A673 (cell line): ENCODE measurements around the gene ASB15. TPM values are rescaled to one million over a fixed set of nuclear protein-coding genes. Genes with fewer than 3 reads are reported as not detected.

Source experiments
- BruUV-seq: library from RNA; stranded (reverse); fragments of 400-500 nt; replicated peaks from 2 replicates; lab custom pipeline; 2021; lab: Mats Ljungman, UMichigan
- CTCF ChIA-PET: fragments of 300-600 bp; sonication (Branson Sonifier 250); formaldehyde crosslinking; loops from one replicate; lab custom pipeline; 2022; ENCODE audit warnings: antibody characterized with exemption; lab: Charles Lee
- POLR2A ChIA-PET: fragments of 300-600 bp; sonication (Branson Sonifier 250); formaldehyde crosslinking; loops from one replicate; lab custom pipeline; 2022; ENCODE audit warnings: antibody characterized with exemption; ENCODE audit not compliant: low non-redundant PET; lab: Charles Lee
- DNase-seq: peaks from one replicate; pipeline ENCODE4 v3.0.0-alpha.2; 2015; ENCODE audit warnings: low spot score
- H3K27ac ChIP-seq: fragments of 200-600 bp; sonication (generic); 2 replicates; pipeline ENCODE4 v1.5.1; 2016; ENCODE audit warnings: mixed run types, low read depth, mild to moderate bottlenecking, mixed read lengths, antibody characterized with exemption, low read length; ENCODE audit not compliant: poor library complexity, severe bottlenecking
- H3K27me3 ChIP-seq: fragments of 200-600 bp; sonication (generic); replicated peaks from 2 replicates; pipeline ENCODE4 v1.6.1; 2017; ENCODE audit warnings: mixed run types, low read depth, mild to moderate bottlenecking, mixed read lengths, antibody characterized with exemption, low read length; ENCODE audit not compliant: insufficient read depth, poor library complexity
- H3K36me3 ChIP-seq: fragments of 200-600 bp; sonication (generic); 2 replicates; pipeline ENCODE4 v1.6.1; 2016; ENCODE audit warnings: mixed run types, mild to moderate bottlenecking, mixed read lengths, antibody characterized with exemption, low read length; ENCODE audit not compliant: insufficient read depth, poor library complexity, severe bottlenecking
- H3K4me1 ChIP-seq: fragments of 200-600 bp; sonication (generic); 2 replicates; pipeline ENCODE4 v1.6.1; 2017; ENCODE audit warnings: mixed run types, mild to moderate bottlenecking, mixed read lengths, antibody characterized with exemption, low read length; ENCODE audit not compliant: insufficient read depth, poor library complexity, severe bottlenecking
- H3K4me3 ChIP-seq: fragments of 200-600 bp; sonication (generic); 2 replicates; pipeline ENCODE4 v1.5.1; 2016; ENCODE audit warnings: low read depth, mixed run types, mild to moderate bottlenecking, mixed read lengths, low read length; ENCODE audit not compliant: poor library complexity, severe bottlenecking
- H3K9me3 ChIP-seq: fragments of 200-600 bp; sonication (generic); 2 replicates; pipeline ENCODE4 v1.6.1; 2016; ENCODE audit warnings: mixed run types, low read depth, mild to moderate bottlenecking, mixed read lengths, antibody characterized with exemption, low read length; ENCODE audit not compliant: poor library complexity, severe bottlenecking
- EZH2 ChIP-seq: fragments of 200-600 bp; sonication (generic); IDR thresholded peaks from 2 replicates; pipeline ENCODE4 v1.6.1; 2017; ENCODE audit warnings: borderline replicate concordance, low read depth, mild to moderate bottlenecking, mixed read lengths, antibody characterized with exemption, low read length; ENCODE audit not compliant: poor library complexity, severe bottlenecking
- intact Hi-C: fragments of 100-400 bp; cut with micrococcal nuclease; formaldehyde crosslinking; loops from one replicate; pipeline ENCODE4 v1.10.0; 2022; ENCODE audit not compliant: unreplicated experiment
- total RNA-seq: library from RNA; stranded (reverse); gene quantifications from 2 replicates; pipeline ENCODE4 v1.2.3, GENCODE V29; 2021
- TF ChIP-seq, protein P1 (sequence below): fragments of 300-800, 200-600 bp; sonication (generic); conservative IDR thresholded peaks from 2 replicates; pipeline ENCODE4 v1.5.1; 2017; ENCODE audit warnings: low read depth, mild to moderate bottlenecking, antibody characterized with exemption, low read length, moderate library complexity, mixed read lengths

ASB15 gene
- total RNA-seq, 1 experiment from 2014 or later: not detected

DNA sequence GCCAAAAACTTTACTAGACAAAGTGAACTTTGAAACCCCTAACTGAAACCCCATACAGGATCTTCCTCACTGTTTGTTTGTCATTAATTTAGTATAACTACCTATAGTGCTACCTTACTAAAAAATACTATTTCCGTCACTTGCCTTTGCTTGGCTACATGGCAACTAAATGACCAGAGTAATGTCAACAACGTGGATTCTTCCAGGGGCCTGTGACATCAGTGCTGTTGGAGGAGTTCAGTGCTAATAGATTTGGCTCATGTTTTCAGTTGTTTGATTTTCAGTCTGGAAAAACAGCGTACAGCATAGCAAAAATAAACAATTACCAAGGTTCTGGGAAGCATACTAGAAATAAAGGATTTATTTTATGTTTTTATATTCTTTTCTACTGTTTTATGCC, 3.0 kb upstream of the ASB15 start:
- Histone ChIP-seq H3K4me1 (no peaks in the 10 kb centered on the region), H3K27ac (no peak overlapping the region), H3K27me3 (no peaks in the 10 kb centered on the region), H3K36me3 (no peaks in the 10 kb centered on the region), H3K4me3 (no peak overlapping the region), H3K9me3 (no peaks in the 10 kb centered on the region)
- CTCF ChIA-PET: no interaction called here
- no peak for DNase-seq
- POLR2A ChIA-PET: no interaction called here
- intact Hi-C loops: no loop called here
- TF ChIP-seq, protein P1, sequence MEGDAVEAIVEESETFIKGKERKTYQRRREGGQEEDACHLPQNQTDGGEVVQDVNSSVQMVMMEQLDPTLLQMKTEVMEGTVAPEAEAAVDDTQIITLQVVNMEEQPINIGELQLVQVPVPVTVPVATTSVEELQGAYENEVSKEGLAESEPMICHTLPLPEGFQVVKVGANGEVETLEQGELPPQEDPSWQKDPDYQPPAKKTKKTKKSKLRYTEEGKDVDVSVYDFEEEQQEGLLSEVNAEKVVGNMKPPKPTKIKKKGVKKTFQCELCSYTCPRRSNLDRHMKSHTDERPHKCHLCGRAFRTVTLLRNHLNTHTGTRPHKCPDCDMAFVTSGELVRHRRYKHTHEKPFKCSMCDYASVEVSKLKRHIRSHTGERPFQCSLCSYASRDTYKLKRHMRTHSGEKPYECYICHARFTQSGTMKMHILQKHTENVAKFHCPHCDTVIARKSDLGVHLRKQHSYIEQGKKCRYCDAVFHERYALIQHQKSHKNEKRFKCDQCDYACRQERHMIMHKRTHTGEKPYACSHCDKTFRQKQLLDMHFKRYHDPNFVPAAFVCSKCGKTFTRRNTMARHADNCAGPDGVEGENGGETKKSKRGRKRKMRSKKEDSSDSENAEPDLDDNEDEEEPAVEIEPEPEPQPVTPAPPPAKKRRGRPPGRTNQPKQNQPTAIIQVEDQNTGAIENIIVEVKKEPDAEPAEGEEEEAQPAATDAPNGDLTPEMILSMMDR: no peak
- no peak for TF ChIP-seq EZH2
- no TSS peak for BruUV-seq

DNA sequence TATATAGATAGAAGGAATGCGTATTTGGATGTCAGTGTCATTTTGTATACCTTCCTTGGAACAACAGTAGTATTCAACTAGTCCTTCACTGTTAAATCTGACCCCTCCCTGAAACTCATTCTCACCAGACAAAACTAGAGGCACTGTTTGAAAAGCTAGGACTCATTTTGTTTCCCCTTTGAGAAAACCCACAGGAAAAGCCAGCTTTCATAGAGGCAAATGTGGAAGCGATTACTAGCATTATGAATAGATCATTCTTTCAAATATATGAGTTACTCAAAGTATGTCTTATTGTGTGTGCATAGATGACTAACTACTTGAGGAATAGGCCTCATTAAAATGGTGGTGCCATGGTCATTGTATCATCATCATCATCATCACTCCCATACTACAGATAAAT, 1.9 kb upstream of the ASB15 start:
- Histone ChIP-seq H3K27me3 (no peaks in the 10 kb centered on the region), H3K36me3 (no peaks in the 10 kb centered on the region), H3K4me3 (no peak overlapping the region), H3K27ac (no peak overlapping the region), H3K9me3 (no peaks in the 10 kb centered on the region), H3K4me1 (no peaks in the 10 kb centered on the region)
- TF ChIP-seq, protein P1: no peak
- no peak for TF ChIP-seq EZH2
- CTCF ChIA-PET: no interaction called here
- DNase-seq: no peak
- POLR2A ChIA-PET: no interaction called here
- no TSS peak for BruUV-seq
- intact Hi-C loops: no loop called here

DNA sequence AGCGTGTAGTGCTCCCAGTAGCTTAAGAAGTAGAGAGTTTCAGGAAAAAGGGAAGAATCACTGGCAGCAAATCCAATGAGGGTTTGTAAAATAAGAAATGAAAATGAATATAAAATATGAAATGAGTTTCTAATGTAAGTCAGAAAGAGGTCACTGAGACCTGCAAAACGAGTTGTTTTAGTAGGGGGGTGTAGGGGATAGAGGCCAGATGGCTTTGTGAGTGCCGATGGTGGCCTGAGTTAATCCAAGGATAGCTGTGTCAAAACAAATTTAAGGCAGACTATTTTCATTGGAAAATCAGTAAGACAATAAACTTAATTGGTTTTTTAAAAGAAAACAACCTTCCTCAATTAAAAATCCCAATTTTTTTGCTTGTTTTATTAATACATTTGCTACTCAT, 745 bp upstream of the ASB15 start:
- CTCF ChIA-PET: no interaction called here
- no TSS peak for BruUV-seq
- H3K27ac ChIP-seq: no peak overlapping the region
- no peak for DNase-seq
- TF ChIP-seq, protein P1: no peak
- no peak for TF ChIP-seq EZH2
- no peaks in the 10 kb centered on the region for H3K36me3 ChIP-seq
- no peaks in the 10 kb centered on the region for H3K4me1 ChIP-seq
- no peak overlapping the region for H3K4me3 ChIP-seq
- no peaks in the 10 kb centered on the region for H3K27me3 ChIP-seq
- no peaks in the 10 kb centered on the region for H3K9me3 ChIP-seq
- intact Hi-C loops: no loop called here
- POLR2A ChIA-PET: no interaction called here
